H9 (cell line): ENCODE measurements around the gene NPPC. TPM values are rescaled to one million over a fixed set of nuclear protein-coding genes. Genes with fewer than 3 reads are reported as not detected.

Source experiments
- DNase-seq: peaks from one replicate; pipeline ENCODE4 v3.0.0-alpha.2; 2017
- H2AFZ ChIP-seq: one replicate; pipeline ENCODE4 v1.6.1; 2013; ENCODE audit warnings: mild to moderate bottlenecking, low read length, control low read depth, moderate library complexity
- H2AK5ac ChIP-seq: 2 replicates; pipeline ENCODE4 v1.6.1; 2013; ENCODE audit warnings: low read length, control low read depth, mixed read lengths; ENCODE audit not compliant: insufficient read length
- H2BK120ac ChIP-seq: one replicate; pipeline ENCODE4 v1.6.1; 2013; ENCODE audit warnings: low read depth, mild to moderate bottlenecking, low read length, control low read depth, inconsistent platforms; ENCODE audit not compliant: poor library complexity, severe bottlenecking
- H2BK12ac ChIP-seq: 2 replicates; pipeline ENCODE4 v1.6.1; 2013; ENCODE audit warnings: low read length, control low read depth, mixed read lengths, low read depth; ENCODE audit not compliant: insufficient read length
- H2BK15ac ChIP-seq: 2 replicates; pipeline ENCODE4 v1.6.1; 2013; ENCODE audit warnings: low read depth, low read length, control low read depth
- H2BK20ac ChIP-seq: one replicate; pipeline ENCODE4 v1.6.1; 2013; ENCODE audit warnings: low read depth, mild to moderate bottlenecking, low read length, control low read depth, inconsistent platforms; ENCODE audit not compliant: poor library complexity, severe bottlenecking
- H2BK5ac ChIP-seq: 2 replicates; pipeline ENCODE4 v1.6.1; 2013; ENCODE audit warnings: low read length, control low read depth, mixed read lengths; ENCODE audit not compliant: insufficient read length
- H3K14ac ChIP-seq: 2 replicates; pipeline ENCODE4 v1.6.1; 2013; ENCODE audit warnings: low read length, control low read depth; ENCODE audit not compliant: insufficient read depth
- H3K18ac ChIP-seq: 2 replicates; pipeline ENCODE4 v1.6.1; 2013; ENCODE audit warnings: low read depth, mild to moderate bottlenecking, mixed read lengths, low read length, control low read depth; ENCODE audit not compliant: insufficient read length
- H3K23ac ChIP-seq: 2 replicates; pipeline ENCODE4 v1.6.1; 2013; ENCODE audit warnings: low read length, control low read depth, mixed read lengths, low read depth; ENCODE audit not compliant: insufficient read length
- H3K23me2 ChIP-seq: 2 replicates; pipeline ENCODE4 v1.6.1; 2013; ENCODE audit warnings: low read depth, mild to moderate bottlenecking, mixed read lengths, low read length, control low read depth; ENCODE audit not compliant: insufficient read length, poor library complexity, severe bottlenecking
- H3K27ac ChIP-seq: 2 replicates; pipeline ENCODE4 v1.5.1; 2013; ENCODE audit warnings: low read length, control low read depth, mixed read lengths, low read depth; ENCODE audit not compliant: insufficient read length
- H3K27me3 ChIP-seq: 2 replicates; pipeline ENCODE4 v1.6.1; 2013; ENCODE audit warnings: low read length, control low read depth, inconsistent platforms; ENCODE audit not compliant: insufficient read depth
- H3K4ac ChIP-seq: 2 replicates; pipeline ENCODE4 v1.6.1; 2013; ENCODE audit warnings: low read depth, mild to moderate bottlenecking, control low read depth, inconsistent platforms, low read length, moderate library complexity
- H3K4me1 ChIP-seq: 2 replicates; pipeline ENCODE4 v1.6.1; 2013; ENCODE audit warnings: low read length, control low read depth, inconsistent platforms; ENCODE audit not compliant: insufficient read depth
- H3K4me2 ChIP-seq: 2 replicates; pipeline ENCODE4 v1.6.1; 2013; ENCODE audit warnings: low read length, control low read depth, mixed read lengths; ENCODE audit not compliant: insufficient read length, insufficient read depth
- H3K56ac ChIP-seq: 2 replicates; pipeline ENCODE4 v1.6.1; 2013; ENCODE audit warnings: low read depth, mild to moderate bottlenecking, mixed read lengths, low read length, control low read depth; ENCODE audit not compliant: insufficient read length
- H3K79me1 ChIP-seq: 2 replicates; pipeline ENCODE4 v1.6.1; 2013; ENCODE audit warnings: low read depth, mild to moderate bottlenecking, moderate library complexity, low read length, control low read depth, inconsistent platforms; ENCODE audit not compliant: insufficient read depth, poor library complexity, severe bottlenecking
- H3K79me2 ChIP-seq: 2 replicates; pipeline ENCODE4 v1.6.1; 2013; ENCODE audit warnings: low read length, control low read depth, inconsistent platforms; ENCODE audit not compliant: insufficient read depth
- H3K9ac ChIP-seq: 2 replicates; pipeline ENCODE4 v1.6.1; 2013; ENCODE audit warnings: low read length, control low read depth, mixed read lengths; ENCODE audit not compliant: insufficient read length; ENCODE audit errors: extremely low read depth
- H3K9me3 ChIP-seq: one replicate; pipeline ENCODE4 v1.6.1; 2013; ENCODE audit warnings: low read depth, low read length, inconsistent platforms; ENCODE audit not compliant: control insufficient read depth
- H3T11ph ChIP-seq: one replicate; pipeline ENCODE4 v1.6.1; 2013; ENCODE audit warnings: mild to moderate bottlenecking, low read length, control low read depth, inconsistent platforms
- H4K20me1 ChIP-seq: one replicate; pipeline ENCODE4 v1.6.1; 2013; ENCODE audit not compliant: control insufficient read depth, insufficient read length, insufficient read depth
- H4K5ac ChIP-seq: 2 replicates; pipeline ENCODE4 v1.6.1; 2013; ENCODE audit warnings: low read depth, mild to moderate bottlenecking, mixed read lengths, low read length, control low read depth; ENCODE audit not compliant: insufficient read length
- H4K8ac ChIP-seq: replicated peaks from 2 replicates; pipeline ENCODE4 v1.6.1; 2013; ENCODE audit warnings: low read length, control low read depth, mixed read lengths, low read depth; ENCODE audit not compliant: insufficient read length
- H4K91ac ChIP-seq: 2 replicates; pipeline ENCODE4 v1.6.1; 2013; ENCODE audit warnings: low read depth, mild to moderate bottlenecking, moderate library complexity, mixed read lengths, low read length, control low read depth; ENCODE audit not compliant: insufficient read length
- H3K27ac Mint-ChIP-seq, 3 experiments: 2 replicates in 2 of 3; 3 replicates in 1 of 3; pipeline ENCODE4 v1.8.0; 2020 to 2021; ENCODE audit warnings: mixed read lengths in 3 of 3, mild to moderate bottlenecking in 1 of 3, moderate library complexity in 1 of 3
- H3K27me3 Mint-ChIP-seq: 2 replicates; pipeline ENCODE4 v1.8.0; 2021; ENCODE audit warnings: low read depth, mild to moderate bottlenecking, moderate library complexity, mixed read lengths
- H3K36me3 Mint-ChIP-seq, 3 experiments: 2 replicates in 2 of 3; 3 replicates in 1 of 3; pipeline ENCODE4 v1.8.0; 2020 to 2021; ENCODE audit warnings: low read depth in 3 of 3, mixed read lengths in 3 of 3; ENCODE audit not compliant: insufficient read depth in 1 of 3
- H3K4me1 Mint-ChIP-seq, 2 experiments: 2 replicates each; pipeline ENCODE4 v1.8.0; 2020; ENCODE audit warnings: mixed read lengths in 2 of 2
- H3K4me3 Mint-ChIP-seq, 2 experiments: 2 replicates in 1 of 2; 3 replicates in 1 of 2; pipeline ENCODE4 v1.8.0; 2020 to 2021; ENCODE audit warnings: mild to moderate bottlenecking in 2 of 2, mixed read lengths in 2 of 2, moderate library complexity in 1 of 2
- H3K9me3 Mint-ChIP-seq, 2 experiments: 2 replicates in 1 of 2; 3 replicates in 1 of 2; pipeline ENCODE4 v1.8.0; 2020; ENCODE audit warnings: mild to moderate bottlenecking in 2 of 2, mixed read lengths in 2 of 2, moderate library complexity in 1 of 2
- CTCF ChIP-seq: fragments of 200-600 bp; sonication (generic); conservative IDR thresholded peaks from 3 replicates; pipeline ENCODE4 v1.8.0; 2021; ENCODE audit warnings: antibody characterized with exemption, mild to moderate bottlenecking
- WGBS: extraction: QIAGEN DNeasy Blood & Tissue Kit; methylation state at CpG from one replicate; pipeline ENCODE4 v1.1.7; 2013; ENCODE audit warnings: missing lambda C conversion rate, low lambda C conversion rate, mixed read lengths; ENCODE audit not compliant: insufficient read length; ENCODE audit errors: extremely low coverage; 5-methylcytosine and 5-hydroxymethylcytosine counted together
- total RNA-seq: library from RNA; stranded (reverse); gene quantifications from 2 replicates; pipeline ENCODE4 v1.2.1, GENCODE V29; 2021

NPPC gene
- total RNA-seq, 1 experiment from 2014 or later = 1.1 TPM

- H3K23ac ChIP-seq = no peak overlapping the region
- no peak overlapping the region for H3K9ac ChIP-seq
- peaks cover 11 to 16% of the 10 kb centered on the region in 2 experiments for H3K4me1 Mint-ChIP-seq
- no peak overlapping the region for H3K14ac ChIP-seq
- no peak overlapping the region for H3K56ac ChIP-seq
- H4K8ac ChIP-seq = no peak overlapping the region
- no peak overlapping the region for H3T11ph ChIP-seq
- no peak overlapping the region for H4K91ac ChIP-seq
- no peak overlapping the region for H2BK15ac ChIP-seq
- H4K5ac ChIP-seq = no peak overlapping the region
- H2AK5ac ChIP-seq = no peak overlapping the region
- H3K4me3 Mint-ChIP-seq = no peak overlapping the region
- H3K27me3 Mint-ChIP-seq = peaks cover 54% of the 10 kb centered on the region
- H3K27ac ChIP-seq = no peak overlapping the region
- no peak for TF ChIP-seq CTCF
- H3K27ac Mint-ChIP-seq = no peak overlapping the region; a peak in 1 of 7 replicates
- H2AFZ ChIP-seq = no peak overlapping the region
- WGBS = no CpG with 5 or more reads among the region's 8 CpGs
- H3K9me3 ChIP-seq = no peaks in the 10 kb centered on the region
- H3K36me3 Mint-ChIP-seq = no peaks in the 10 kb centered on the region
- no peaks in the 10 kb centered on the region for H3K4me1 ChIP-seq
- H3K79me1 ChIP-seq = no peaks in the 10 kb centered on the region
- no peaks in the 10 kb centered on the region for H3K79me2 ChIP-seq
- H3K9me3 Mint-ChIP-seq = no peaks in the 10 kb centered on the region; a peak in 1 of 5 replicates
- DNase-seq = no peak
- H2BK120ac ChIP-seq = no peak overlapping the region
- H4K20me1 ChIP-seq = no peaks in the 10 kb centered on the region
- H2BK5ac ChIP-seq = no peak overlapping the region
- H3K27me3 ChIP-seq = peaks cover 17% of the 10 kb centered on the region; the same call in 1 of the 2 replicates
- H3K4ac ChIP-seq = no peak overlapping the region
- H2BK20ac ChIP-seq = no peak overlapping the region
- no peak overlapping the region for H3K4me2 ChIP-seq
- H3K18ac ChIP-seq = no peak overlapping the region
- no peak overlapping the region for H2BK12ac ChIP-seq
- H3K23me2 ChIP-seq = peaks cover 14% of the 10 kb centered on the region
Measured at GRCh38 chr2:231930593-231931281, 4.5 kb upstream of the NPPC start.
